H1 (cell line): Measurements from ENCODE around the gene OXTR. TPM values are rescaled to one million over a fixed set of nuclear protein-coding genes. Genes with fewer than 3 reads are reported as not detected.
A peak's percentile ranks its signal among the peaks of the same experiment; 100 is the strongest.

Experiments used
- CTCF ChIA-PET: fragments of 300-600 bp; sonication (Branson Sonifier 250); formaldehyde crosslinking; loops from one replicate; lab custom pipeline; 2021; ENCODE audit not compliant: partially characterized antibody; lab: Charles Lee
- POLR2A ChIA-PET: fragments of 300-600 bp; sonication (Branson Sonifier 250); formaldehyde crosslinking; loops from one replicate; lab custom pipeline; 2021; ENCODE audit warnings: inconsistent platforms; ENCODE audit not compliant: partially characterized antibody; lab: Charles Lee
- DNase-seq, 2 experiments: peaks; one replicate each; pipeline versions ENCODE4 v3.0.0 to v3.0.0-alpha.2; 2010 to 2022; ENCODE audit warnings: low spot score in 2 of 2, low read depth in 1 of 2, mixed read lengths in 1 of 2
- FAIRE-seq: peaks from 2 replicates; lab custom pipeline; 2011; peaks lifted over from hg19 to GRCh38; lab: Jason Lieb, UNC
- H2AFZ ChIP-seq: 2 replicates; pipeline ENCODE4 v1.8.1; 2012; ENCODE audit warnings: low read length, inconsistent platforms
- H2AK5ac ChIP-seq: 2 replicates; pipeline ENCODE4 v1.6.1; 2013; ENCODE audit warnings: low read depth, low read length
- H2BK120ac ChIP-seq: replicated peaks from 2 replicates; pipeline ENCODE3; 2013; ENCODE audit warnings: low read depth, low read length, inconsistent platforms
- H2BK12ac ChIP-seq: 2 replicates; pipeline ENCODE4 v1.6.1; 2013; ENCODE audit warnings: low read depth, low read length
- H2BK15ac ChIP-seq: 2 replicates; pipeline ENCODE4 v1.6.1; 2013; ENCODE audit warnings: low read length
- H2BK20ac ChIP-seq: 2 replicates; pipeline ENCODE4 v1.6.1; 2013; ENCODE audit warnings: low read length
- H2BK5ac ChIP-seq: 2 replicates; pipeline ENCODE4 v1.6.1; 2013; ENCODE audit warnings: low read depth, low read length
- H3K14ac ChIP-seq: 2 replicates; pipeline ENCODE4 v1.6.1; 2013; ENCODE audit warnings: inconsistent platforms; ENCODE audit not compliant: insufficient read length
- H3K18ac ChIP-seq: 2 replicates; pipeline ENCODE4 v1.6.1; 2013; ENCODE audit warnings: low read length; ENCODE audit errors: extremely low read depth
- H3K23ac ChIP-seq: 2 replicates; pipeline ENCODE4 v1.6.1; 2013; ENCODE audit warnings: inconsistent platforms; ENCODE audit not compliant: insufficient read length
- H3K23me2 ChIP-seq: 2 replicates; pipeline ENCODE4 v1.6.1; 2013; ENCODE audit warnings: low read depth, low read length
- H3K27ac ChIP-seq: 2 replicates; pipeline ENCODE4 v1.6.1; 2011; ENCODE audit warnings: low read depth, low read length, inconsistent platforms
- H3K27me3 ChIP-seq, 4 experiments: replicated peaks in 1 of 4; 1 replicate in 1 of 4; 2 replicates in 3 of 4; pipeline versions ENCODE4 v1.6.1 to v1.8.1; 2011 to 2013; ENCODE audit warnings: low read length in 3 of 4, mild to moderate bottlenecking in 3 of 4, inconsistent platforms in 2 of 4, mixed read lengths in 2 of 4, moderate library complexity in 1 of 4; ENCODE audit not compliant: control insufficient read depth in 3 of 4, insufficient read depth in 3 of 4; ENCODE audit errors: extremely low read depth in 1 of 4
- H3K36me3 ChIP-seq, 4 experiments: 2 replicates each; pipeline versions ENCODE4 v1.6.1 to v1.8.1; 2011 to 2013; ENCODE audit warnings: mild to moderate bottlenecking in 4 of 4, low read length in 3 of 4, moderate library complexity in 2 of 4, control low read depth in 1 of 4, inconsistent platforms in 1 of 4; ENCODE audit not compliant: insufficient read depth in 4 of 4, control insufficient read depth in 2 of 4
- H3K4ac ChIP-seq: replicated peaks from 2 replicates; pipeline ENCODE3; 2013; ENCODE audit warnings: low read length, low read depth, mixed read lengths, inconsistent platforms; ENCODE audit not compliant: insufficient read length
- H3K4me1 ChIP-seq, 4 experiments: replicated peaks in 1 of 4; 1 replicate in 1 of 4; 2 replicates in 3 of 4; pipeline versions ENCODE4 v1.6.1 to v1.8.1; 2011 to 2013; ENCODE audit warnings: low read length in 3 of 4, inconsistent platforms in 2 of 4, mixed read lengths in 1 of 4; ENCODE audit not compliant: insufficient read depth in 4 of 4, control insufficient read depth in 3 of 4
- H3K4me2 ChIP-seq, 2 experiments: 2 replicates each; pipeline versions ENCODE4 v1.6.1 to v1.8.1; 2011 to 2013; ENCODE audit warnings: low read depth in 2 of 2, low read length in 2 of 2, control low read depth in 1 of 2, inconsistent platforms in 1 of 2, mild to moderate bottlenecking in 1 of 2; ENCODE audit not compliant: insufficient read depth in 1 of 2
- H3K4me3 ChIP-seq, 4 experiments: fragments of 200-600, 300-600 bp in 1 of 4; sonication (generic), shearing (Covaris generic), sonication (Bioruptor Twin) in 1 of 4; 2 replicates each; pipeline versions ENCODE4 v1.5.1 to v1.8.1; 2011 to 2016; ENCODE audit warnings: low read length in 4 of 4, low read depth in 3 of 4, control low read depth in 2 of 4, inconsistent platforms in 2 of 4, mild to moderate bottlenecking in 2 of 4, mixed read lengths in 1 of 4, moderate library complexity in 1 of 4; ENCODE audit not compliant: insufficient read depth in 2 of 4; ENCODE audit errors: extremely low read depth in 1 of 4
- H3K56ac ChIP-seq: replicated peaks from 2 replicates; pipeline ENCODE3; 2013; ENCODE audit warnings: low read depth, mild to moderate bottlenecking, mixed read lengths, low read length, inconsistent platforms; ENCODE audit not compliant: insufficient read length
- H3K79me1 ChIP-seq: 2 replicates; pipeline ENCODE4 v1.6.1; 2013; ENCODE audit warnings: low read depth, low read length, control low read depth
- H3K79me2 ChIP-seq, 2 experiments: 2 replicates each; pipeline versions ENCODE4 v1.6.1 to v1.8.1; 2012 to 2013; ENCODE audit warnings: low read length in 2 of 2, mild to moderate bottlenecking in 2 of 2, inconsistent platforms in 1 of 2; ENCODE audit not compliant: insufficient read depth in 2 of 2, control insufficient read depth in 1 of 2
- H3K9ac ChIP-seq, 4 experiments: replicated peaks in 1 of 4; 1 replicate in 1 of 4; 2 replicates in 3 of 4; pipeline versions ENCODE4 v1.6.1 to v1.8.1; 2011 to 2013; ENCODE audit warnings: low read depth in 3 of 4, low read length in 3 of 4, control low read depth in 2 of 4, mild to moderate bottlenecking in 2 of 4, moderate library complexity in 2 of 4, inconsistent platforms in 1 of 4; ENCODE audit errors: extremely low read depth in 1 of 4
- H3K9me3 ChIP-seq, 2 experiments: 2 replicates each; pipeline versions ENCODE4 v1.6.1 to v1.8.1; 2012 to 2013; ENCODE audit warnings: mild to moderate bottlenecking in 2 of 2, moderate library complexity in 2 of 2, control low read depth in 1 of 2, inconsistent platforms in 1 of 2, low read depth in 1 of 2, low read length in 1 of 2, mixed read lengths in 1 of 2; ENCODE audit not compliant: insufficient read depth in 2 of 2
- H4K20me1 ChIP-seq, 2 experiments: replicated peaks in 1 of 2; 2 replicates each; pipeline versions ENCODE3 to v1.8.1; 2011 to 2013; ENCODE audit warnings: inconsistent platforms in 2 of 2, low read length in 2 of 2, mild to moderate bottlenecking in 1 of 2; ENCODE audit not compliant: insufficient read depth in 2 of 2, control insufficient read depth in 1 of 2
- H4K5ac ChIP-seq: 2 replicates; pipeline ENCODE4 v1.6.1; 2013; ENCODE audit warnings: low read length, low read depth, mixed read lengths, inconsistent platforms; ENCODE audit not compliant: insufficient read length
- H4K8ac ChIP-seq: 2 replicates; pipeline ENCODE4 v1.8.0; 2013; ENCODE audit warnings: mild to moderate bottlenecking, moderate library complexity, low read length, inconsistent platforms; ENCODE audit not compliant: insufficient read depth; ENCODE audit errors: extremely low read depth
- H4K91ac ChIP-seq: replicated peaks from 2 replicates; pipeline ENCODE3; 2013; ENCODE audit warnings: low read length, mixed read lengths, inconsistent platforms; ENCODE audit not compliant: insufficient read length
- EGR1 ChIP-seq: IDR thresholded peaks from 2 replicates; pipeline ENCODE4 v1.6.1; 2011; ENCODE audit warnings: low read depth, low read length, borderline replicate concordance
- JUN ChIP-seq: IDR thresholded peaks from 2 replicates; pipeline ENCODE4 v1.6.1; 2011; ENCODE audit warnings: low read depth, mild to moderate bottlenecking, improper control_type of control experiment, low read length
- JUND ChIP-seq: IDR thresholded peaks from 2 replicates; pipeline ENCODE4 v1.6.1; 2011; ENCODE audit warnings: mild to moderate bottlenecking, improper control_type of control experiment, low read length
- SAP30 ChIP-seq: fragments of 300-600 bp; sonication (generic); IDR thresholded peaks from 2 replicates; pipeline ENCODE4 v1.7.1; 2012; ENCODE audit warnings: low read length, moderate library complexity, mild to moderate bottlenecking, inconsistent platforms; ENCODE audit not compliant: insufficient read depth, insufficient replicate concordance
- WGBS, 2 experiments: shearing (Covaris generic) in 1 of 2; methylation state at CpG; one replicate each; pipeline versions ENCODE4 v1.1.6 to v1.1.7; 2013 to 2015; ENCODE audit warnings: low lambda C conversion rate in 2 of 2, mixed read lengths in 2 of 2, inconsistent platforms in 1 of 2, low coverage in 1 of 2, missing lambda C conversion rate in 1 of 2; ENCODE audit not compliant: insufficient replicate concordance in 2 of 2, insufficient coverage in 1 of 2, insufficient read length in 1 of 2; ENCODE audit errors: extremely low coverage in 1 of 2, missing lambda C conversion rate in 1 of 2; 5-methylcytosine and 5-hydroxymethylcytosine counted together
- polyA plus RNA-seq, 7 experiments: library from polyadenylated mRNA; depleted of rRNA in 3 of 7; stranded (reverse) in 5 of 7; unstranded in 2 of 7; fragments of >200 nt in 5 of 7; fragments of 200-250 nt in 2 of 7; gene quantifications; 1 replicate in 5 of 7; 2 replicates in 1 of 7; 4 replicates in 1 of 7; pipeline versions ENCODE4 v1.2.1 to v1.2.3, GENCODE V29; 2011 to 2013; ENCODE audit warnings: missing spikeins in 2 of 7, mixed read lengths in 2 of 7
- total RNA-seq: library from RNA; stranded (reverse); fragmentation: NEBNext Ultra II Directional; extraction: Animal tissue kit (Norgen Biotek cat#: 25700); gene quantifications from 2 replicates; pipeline ENCODE4 v1.2.1, GENCODE V29; 2021
- TF ChIP-seq, protein P1 (sequence below): IDR thresholded peaks from 2 replicates; pipeline ENCODE4 v1.6.1; 2011; ENCODE audit warnings: low read depth, mild to moderate bottlenecking, low read length; ENCODE audit not compliant: insufficient read depth
- TF ChIP-seq, protein P2 (sequence below): IDR thresholded peaks from 2 replicates; pipeline ENCODE4 v1.6.1; 2011; ENCODE audit warnings: low read length, improper control_type of control experiment

Gene OXTR
- total and polyA plus RNA-seq, 2 of the 8 experiments (the other 6 are each of a cell fraction or from before 2014, with no cell fraction given) = 0.77 to 2.3 TPM

DNA sequence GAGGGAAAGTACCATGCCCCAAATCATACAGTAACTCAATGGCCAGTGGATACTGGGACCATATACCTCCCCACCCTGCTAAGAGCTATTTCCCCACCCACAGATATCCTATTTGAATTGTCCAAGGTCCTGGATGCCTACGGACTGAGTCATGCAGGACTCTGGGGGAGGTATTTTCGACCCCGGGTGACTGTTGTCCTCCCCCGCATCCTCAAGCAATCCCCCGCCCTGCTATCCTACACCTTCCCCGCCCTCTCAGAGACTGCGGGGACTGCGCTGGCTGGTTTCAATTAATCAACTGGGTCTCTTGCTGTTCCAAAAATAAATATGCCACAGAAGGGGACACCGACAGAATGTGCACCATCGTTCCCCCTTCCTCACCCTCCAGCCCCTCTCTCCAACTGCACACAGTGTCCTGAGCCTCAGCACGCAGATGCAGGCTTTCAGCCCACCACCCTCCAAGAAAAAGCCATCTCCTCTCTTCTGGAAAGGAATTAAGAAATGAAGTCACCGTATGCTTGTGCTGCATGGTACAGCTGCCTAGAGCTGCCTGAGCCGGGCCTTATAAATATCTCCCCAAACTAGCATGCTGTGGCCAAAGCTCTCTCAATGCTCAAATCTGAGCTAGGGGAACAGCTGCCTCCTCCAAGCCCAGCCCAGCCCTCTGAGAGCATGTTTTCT, 27.7 kb downstream of the OXTR start:
- Histone ChIP-seq H3K79me2 (no peaks in the 10 kb centered on the region), H3K18ac (peak overlapping the region; percentile 95), H3K23me2 (peaks cover 2% of the 10 kb centered on the region; the same call in 1 of the 2 replicates), H3K9ac (peak overlapping the region in 1 of 4 experiments; percentile 43; a peak in 1 of 7 replicates), H3K56ac (no peak overlapping the region), H3K27ac (no peak overlapping the region), H3K4me2 (peak overlapping the region; percentile 54 to 90), H2BK120ac (peak overlapping the region; percentile 14), H3K23ac (no peak overlapping the region), H3K4me3 (peak overlapping the region in 1 of 4 experiments; percentile 42; a peak in 3 of 8 replicates), H4K5ac (no peak overlapping the region), H2BK12ac (peak overlapping the region; percentile 71; the same call in 1 of the 2 replicates), H2AFZ (no peak overlapping the region), H3K4ac (no peak overlapping the region), H2BK20ac (peak overlapping the region; percentile 94; the same call in 1 of the 2 replicates), H2AK5ac (no peak overlapping the region), H3K9me3 (no peaks in the 10 kb centered on the region), H4K91ac (peak overlapping the region; percentile 76), H3K27me3 (peaks cover 0 to 4% (median 0%) of the 10 kb centered on the region in 4 experiments; a peak in 1 of 7 replicates), H3K79me1 (no peaks in the 10 kb centered on the region), H2BK15ac (peak overlapping the region; percentile 22; the same call in 1 of the 2 replicates), H3K4me1 (peaks cover 1 to 20% (median 8%) of the 10 kb centered on the region in 4 experiments), H3K36me3 (no peaks in the 10 kb centered on the region), H4K20me1 (no peaks in the 10 kb centered on the region), H4K8ac (peak overlapping the region; percentile 30; the same call in 1 of the 2 replicates), H3K14ac (no peak overlapping the region), H2BK5ac (peak overlapping the region; percentile 80; the same call in 1 of the 2 replicates)
- ChIA-PET CTCF (interaction anchor here (0.6 to 4.5 kb wide), 9 partner anchors 10 to 78 kb away, joined by 3 to 19 read pairs (median 4); partner anchors contain the start of gene OXTR), POLR2A (interaction anchor here (1.0 to 1.2 kb wide), 2 partner anchors 9 to 11 kb away, joined by 3 to 4 read pairs; no protein-coding TSS in a partner anchor)
- DNase-seq (peak in 1 of 2 experiments; percentile 70), FAIRE-seq (peak; percentile 19)
- 15% methylated on average over 12 of the region's 13 CpGs; no CpG with 5 or more reads in 1 of the 2 experiments for WGBS, 2 experiments
- TF ChIP-seq JUN = peak; percentile 69; the same call in 1 of the 2 replicates
- TF ChIP-seq, protein P1, sequence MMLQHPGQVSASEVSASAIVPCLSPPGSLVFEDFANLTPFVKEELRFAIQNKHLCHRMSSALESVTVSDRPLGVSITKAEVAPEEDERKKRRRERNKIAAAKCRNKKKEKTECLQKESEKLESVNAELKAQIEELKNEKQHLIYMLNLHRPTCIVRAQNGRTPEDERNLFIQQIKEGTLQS = peak; percentile 42; the same call in 1 of the 2 replicates
- peak; percentile 97 for TF ChIP-seq JUND
- TF ChIP-seq SAP30 = no peak
- TF ChIP-seq, protein P2, sequence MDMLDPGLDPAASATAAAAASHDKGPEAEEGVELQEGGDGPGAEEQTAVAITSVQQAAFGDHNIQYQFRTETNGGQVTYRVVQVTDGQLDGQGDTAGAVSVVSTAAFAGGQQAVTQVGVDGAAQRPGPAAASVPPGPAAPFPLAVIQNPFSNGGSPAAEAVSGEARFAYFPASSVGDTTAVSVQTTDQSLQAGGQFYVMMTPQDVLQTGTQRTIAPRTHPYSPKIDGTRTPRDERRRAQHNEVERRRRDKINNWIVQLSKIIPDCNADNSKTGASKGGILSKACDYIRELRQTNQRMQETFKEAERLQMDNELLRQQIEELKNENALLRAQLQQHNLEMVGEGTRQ = no peak
- peak; percentile 93 for TF ChIP-seq EGR1
